Activated CD4-positive, alpha-beta T cell treated with anti-CD3 and anti-CD28 coated beads, Interleukin-2, amount 50 U/mL, for 48 hours (primary cell): ENCODE measurements around the gene LYSMD3.
"Not testable (repeated sequence)": the region's sequence is repeated elsewhere in the genome, so short reads cannot be mapped to it uniquely, and the experiment has no call there.

Experiments
- DNase-seq, 2 experiments: peaks; one replicate each; pipeline ENCODE4 v3.0.0-alpha.2; 2020

LYSMD3 gene

DNA sequence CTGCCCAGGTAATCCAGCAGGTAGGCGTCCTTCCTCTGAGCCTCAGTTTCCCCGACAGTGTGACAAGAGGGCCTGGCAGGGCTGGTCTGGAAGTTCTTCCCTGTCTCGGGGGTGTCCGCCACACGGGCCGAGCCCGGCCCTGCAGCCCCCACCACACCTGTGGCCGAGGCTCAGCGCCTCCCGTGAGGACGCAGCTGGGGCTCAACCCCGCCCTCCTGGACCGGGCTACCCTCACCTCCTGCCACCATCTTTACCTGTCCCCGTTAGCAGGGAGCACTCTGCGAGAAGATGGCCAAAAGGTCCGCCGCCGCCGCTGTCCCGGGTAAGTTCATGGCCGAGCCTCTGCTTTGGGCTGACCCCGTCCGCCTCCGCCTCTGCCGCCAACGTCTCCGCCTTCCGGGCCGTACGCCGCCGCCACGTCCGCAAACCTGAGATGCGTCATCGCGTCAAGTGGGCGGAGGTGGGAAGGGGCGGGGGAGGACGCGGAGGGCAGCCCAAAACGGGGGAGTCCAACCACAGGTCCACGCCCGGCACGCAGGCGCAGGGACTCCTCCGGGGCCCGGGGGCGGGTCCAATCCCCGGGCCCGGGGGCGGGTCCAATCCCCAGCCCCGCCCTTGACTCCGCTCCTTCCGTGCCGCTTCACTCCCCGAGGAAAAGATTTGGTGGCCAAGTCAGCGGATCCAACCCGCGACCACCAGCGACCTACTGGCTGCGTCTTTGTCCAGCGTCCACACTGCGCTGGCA is at the start of gene LYSMD3:
Gene LYSMD3 (minus strand): TSS at position 391 of the 745 bp plus-strand sequence. CDS start 4,295 bp downstream, outside the sequence.
- DNase-seq: peak; percentile 95 to 96

DNA sequence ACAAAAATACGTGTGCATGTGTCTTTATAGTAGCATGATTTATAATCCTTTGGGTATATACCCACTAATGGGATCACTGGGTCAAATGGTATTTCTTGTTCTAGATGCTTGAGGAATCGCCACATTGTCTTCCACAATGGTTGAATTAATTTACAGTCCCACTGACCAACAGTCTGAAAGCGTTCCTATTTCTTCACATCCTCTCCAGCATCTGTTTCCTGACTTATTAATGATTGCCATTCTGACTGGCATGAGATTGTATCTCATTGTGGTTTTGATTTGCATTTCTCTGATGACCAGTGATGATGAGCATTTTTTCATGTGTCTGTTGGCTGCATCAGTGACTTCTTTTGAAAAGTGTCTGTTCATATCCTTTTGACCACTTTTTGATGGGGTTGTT is 47.2 kb upstream of the LYSMD3 start:
- not testable (repeated sequence) for DNase-seq

DNA sequence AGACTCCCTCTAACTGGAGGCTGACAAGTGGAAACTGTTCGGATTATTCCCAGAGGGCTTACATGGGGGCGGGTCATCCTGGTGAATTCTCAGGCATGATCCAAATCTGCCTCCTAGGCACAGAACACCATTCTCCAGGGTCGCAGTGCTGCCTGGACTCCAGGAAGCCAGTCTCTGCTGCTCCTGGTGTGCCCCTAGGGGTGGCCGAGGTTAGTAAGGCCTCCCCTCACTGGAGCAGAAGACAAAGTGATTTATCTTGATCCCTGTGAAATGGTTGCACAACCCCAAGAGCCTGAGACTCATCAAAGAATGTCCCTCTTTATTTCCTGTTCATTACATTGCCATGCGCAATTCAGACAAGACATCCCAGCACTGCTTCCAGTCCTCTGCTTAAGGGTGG is 46.3 kb upstream of the LYSMD3 start:
- no peak for DNase-seq

DNA sequence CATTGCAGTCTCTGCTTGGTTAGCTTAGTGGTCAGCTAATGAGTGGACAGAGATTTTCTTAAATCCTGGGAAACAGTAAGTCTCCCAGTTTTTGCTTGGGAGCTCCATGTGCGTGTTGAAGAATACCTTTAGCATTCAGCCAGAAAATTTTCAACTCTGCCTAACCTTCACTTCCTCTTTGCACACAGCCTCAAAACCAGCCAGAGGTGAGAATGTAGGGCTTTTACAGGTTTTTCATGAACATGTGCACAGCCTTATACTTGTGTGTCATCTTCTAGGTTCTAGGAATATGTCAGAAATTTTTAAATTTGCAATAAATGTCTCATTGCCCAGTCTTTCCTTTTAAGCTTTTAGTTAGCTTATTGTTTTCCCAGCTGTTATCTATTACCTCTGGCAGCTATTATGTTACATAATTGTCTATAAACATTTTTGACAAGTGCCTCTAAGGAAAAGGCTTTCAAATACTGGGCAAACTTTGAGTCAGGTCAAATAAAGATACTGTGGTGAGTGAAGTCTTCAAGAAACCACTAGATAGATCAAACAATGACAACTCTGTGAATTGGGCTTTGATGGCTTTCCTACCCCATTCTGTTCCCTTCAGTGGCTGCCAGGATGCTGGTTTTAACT is 41.9 kb upstream of the LYSMD3 start:
- no peak for DNase-seq

DNA sequence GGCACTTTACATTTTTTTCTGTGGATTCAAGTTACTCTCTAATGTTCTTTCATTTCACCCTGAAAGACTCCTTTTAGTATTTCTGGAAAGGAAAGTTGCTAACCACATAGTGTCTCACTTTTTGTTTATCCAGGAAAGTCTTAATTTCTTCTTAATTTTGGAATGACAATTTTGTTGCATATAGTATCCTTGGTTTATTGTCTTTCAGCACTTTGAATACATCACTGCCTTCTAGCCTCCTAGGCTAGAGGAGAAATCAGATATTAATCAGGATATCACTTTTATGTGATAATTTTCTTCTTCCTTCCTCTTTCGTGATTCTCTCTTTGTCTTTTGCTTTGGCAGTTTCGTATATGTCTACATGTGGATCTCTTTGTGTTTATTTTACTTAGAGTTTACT is 40.6 kb upstream of the LYSMD3 start:
- DNase-seq: no peak

DNA sequence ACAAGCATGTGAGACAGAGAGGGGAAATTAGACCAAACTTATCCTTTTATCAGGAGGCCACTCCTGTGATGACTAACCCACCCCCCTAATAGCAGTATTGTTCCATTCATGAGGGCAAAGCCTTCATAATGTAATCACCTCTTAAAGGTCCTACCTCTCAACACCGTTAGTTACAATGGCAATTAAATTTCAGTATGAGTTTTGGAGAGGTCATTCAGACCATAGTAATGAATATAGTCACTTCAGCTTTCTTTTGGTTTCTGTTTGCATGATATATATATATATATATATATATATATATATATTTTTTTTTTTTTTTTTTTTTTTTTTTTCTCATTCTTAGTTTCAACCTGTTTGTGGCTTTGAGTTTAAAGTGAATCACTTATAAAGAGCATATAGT is 39.7 kb upstream of the LYSMD3 start:
- no peak for DNase-seq

DNA sequence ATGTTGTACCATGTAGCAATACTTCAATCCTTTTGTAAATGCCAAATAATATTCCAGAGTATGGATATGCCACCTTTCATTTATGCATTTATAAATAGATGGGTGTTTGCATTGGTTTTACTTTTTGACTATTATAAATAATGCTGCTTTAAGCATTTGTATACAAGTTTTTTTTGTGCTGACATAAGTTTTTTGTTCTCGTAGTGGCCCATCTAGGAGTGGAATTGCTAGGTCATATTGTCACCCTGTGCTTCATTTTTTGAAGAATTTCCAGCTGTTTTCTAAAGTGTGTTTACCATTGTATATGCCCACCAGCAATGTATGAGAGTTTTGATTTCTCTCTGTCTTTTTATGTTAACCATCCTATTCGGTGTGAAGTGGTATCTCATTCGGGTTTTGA is 36.1 kb upstream of the LYSMD3 start:
- DNase-seq: no peak

DNA sequence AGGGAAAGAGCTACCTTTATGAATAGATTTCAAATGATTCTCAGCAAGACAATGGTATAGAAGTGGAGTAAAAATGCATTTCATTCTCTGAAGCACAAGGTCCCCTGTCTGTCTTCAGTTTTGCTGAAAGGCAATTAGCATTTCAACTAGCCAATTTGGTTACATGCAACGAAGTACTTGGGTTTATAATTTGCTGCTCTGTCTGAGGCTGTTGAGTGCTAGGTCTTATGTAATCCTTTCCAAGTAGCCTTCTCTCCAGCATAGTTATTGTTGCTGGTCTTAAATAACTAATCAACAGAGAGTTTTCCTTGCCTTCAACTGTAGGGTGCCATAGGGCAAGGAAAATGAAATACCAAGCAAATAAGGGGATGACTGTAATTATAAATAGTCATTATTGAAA is 33.7 kb upstream of the LYSMD3 start:
- DNase-seq: no peak

DNA sequence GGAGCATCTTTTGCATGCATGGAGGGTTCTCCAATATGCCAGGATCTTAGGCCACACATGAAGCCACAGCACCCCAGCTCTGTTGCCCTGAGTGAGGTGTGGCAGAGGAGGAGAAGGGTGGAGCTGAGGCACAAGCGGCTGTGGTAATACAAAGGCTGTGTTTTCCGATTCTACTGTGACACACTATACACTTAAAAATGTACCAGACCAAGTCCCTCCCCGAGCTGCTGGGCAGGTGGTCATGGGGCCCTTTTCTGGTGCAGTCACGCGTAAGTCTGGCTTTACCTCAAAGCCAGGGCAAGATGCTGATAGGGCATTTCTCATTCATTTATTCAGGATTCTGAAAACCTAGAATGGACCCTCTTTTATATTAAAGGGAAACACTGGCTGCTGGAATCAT is 33.0 kb upstream of the LYSMD3 start:
- DNase-seq: no peak

DNA sequence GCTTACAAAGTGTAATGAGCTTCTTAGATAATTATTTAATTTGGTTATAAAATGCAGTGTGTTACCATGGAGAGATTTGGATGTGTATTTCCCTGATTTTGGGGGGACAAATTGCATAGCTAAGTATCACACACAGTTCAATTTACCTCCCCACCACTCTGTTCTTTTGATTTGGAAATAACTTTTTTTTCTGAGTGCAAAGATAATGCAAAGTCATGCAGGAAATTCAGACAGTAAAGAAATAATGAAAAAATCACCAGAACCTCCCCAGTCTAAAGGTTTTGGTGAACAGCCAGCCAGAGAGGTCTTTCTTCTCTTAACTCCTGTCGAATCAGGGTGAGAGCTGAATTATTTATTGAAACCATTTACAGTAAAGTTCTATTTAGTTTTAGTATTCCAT is 32.4 kb upstream of the LYSMD3 start:
- DNase-seq: no peak

DNA sequence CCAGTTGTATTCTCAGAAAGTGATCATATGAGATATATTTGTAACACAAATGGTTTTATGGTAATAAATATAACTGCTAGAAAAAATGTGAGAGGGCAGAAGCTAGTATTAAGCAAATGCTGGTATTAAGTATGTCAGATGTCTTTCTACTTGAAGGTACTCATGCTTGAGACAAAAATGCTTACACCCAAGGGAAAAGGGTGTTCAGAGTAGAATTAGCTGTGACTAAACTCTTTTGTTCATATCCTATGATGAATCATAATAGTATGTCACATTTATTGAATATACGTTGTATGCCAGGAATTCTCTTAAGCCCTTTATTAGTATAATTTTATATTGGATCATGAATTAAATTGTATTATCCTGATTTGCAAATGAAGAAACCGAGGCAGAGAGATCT is 31.4 kb upstream of the LYSMD3 start:
- DNase-seq: no peak

DNA sequence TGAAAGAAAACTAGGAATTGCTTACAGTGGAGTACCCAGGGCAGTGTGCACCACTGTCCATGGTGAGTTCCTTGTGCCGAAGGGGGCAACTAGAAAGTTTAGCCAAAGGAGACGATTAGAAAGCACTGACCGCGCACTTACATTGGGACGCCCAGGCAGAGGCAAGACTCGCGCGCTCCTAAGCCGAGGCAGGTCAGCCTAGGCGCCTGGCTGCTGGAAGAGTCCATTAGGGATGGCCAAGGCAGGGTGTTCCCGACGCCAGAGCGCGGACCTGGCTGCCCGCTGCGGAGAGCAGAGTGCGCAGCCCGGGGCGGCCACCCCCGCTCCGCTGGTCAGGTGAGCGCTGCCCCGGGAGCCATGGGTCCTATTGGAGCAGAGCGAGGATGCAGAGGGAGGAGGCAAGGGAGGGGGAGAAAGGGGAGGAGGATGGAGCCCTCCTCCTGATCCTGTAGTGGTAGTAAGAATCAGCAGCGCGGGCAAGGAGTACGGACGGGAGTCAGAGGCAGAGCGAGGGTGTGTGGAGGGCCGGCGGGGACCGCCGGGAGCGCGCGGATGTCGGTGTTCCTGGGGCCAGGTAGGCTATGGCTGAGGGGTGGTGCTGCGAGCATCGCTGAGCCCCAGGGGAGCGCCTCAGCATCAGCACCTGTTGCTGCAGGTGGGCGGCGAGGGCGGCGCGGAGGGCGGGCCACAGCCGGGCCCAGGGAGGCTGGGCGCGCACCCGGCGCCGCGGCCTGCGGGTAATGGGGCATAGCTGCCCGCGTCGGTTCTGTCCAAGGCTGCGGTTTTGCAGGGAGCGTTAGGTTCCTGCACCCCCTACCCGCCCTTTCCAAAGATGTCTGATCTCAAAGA is 29.2 kb upstream of the LYSMD3 start, which contains the start of gene ADGRV1:
Gene ADGRV1 (plus strand): TSS at position 454 of the 849 bp plus-strand sequence. CDS start 99 bp downstream, at position 553.
- peak; percentile 8 for DNase-seq

DNA sequence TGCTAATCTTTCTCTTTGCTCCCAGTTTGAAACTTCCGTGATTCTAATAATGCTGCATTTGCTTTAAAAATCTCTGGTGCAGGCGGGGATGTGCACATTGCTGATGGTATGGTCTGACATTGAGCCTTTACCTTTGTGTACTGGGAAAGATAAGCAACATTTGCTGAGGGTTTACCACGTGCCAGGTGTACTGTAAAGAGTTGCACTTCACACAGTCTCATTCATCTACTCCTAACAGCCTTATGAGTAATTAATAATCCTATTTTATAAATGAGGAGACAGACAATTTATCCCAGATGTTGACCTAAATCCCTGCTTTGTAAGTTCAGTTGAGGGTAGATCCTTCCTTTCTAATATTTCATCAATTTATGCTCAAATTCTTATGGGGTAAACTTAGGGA is 28.5 kb upstream of the LYSMD3 start:
- DNase-seq: no peak

DNA sequence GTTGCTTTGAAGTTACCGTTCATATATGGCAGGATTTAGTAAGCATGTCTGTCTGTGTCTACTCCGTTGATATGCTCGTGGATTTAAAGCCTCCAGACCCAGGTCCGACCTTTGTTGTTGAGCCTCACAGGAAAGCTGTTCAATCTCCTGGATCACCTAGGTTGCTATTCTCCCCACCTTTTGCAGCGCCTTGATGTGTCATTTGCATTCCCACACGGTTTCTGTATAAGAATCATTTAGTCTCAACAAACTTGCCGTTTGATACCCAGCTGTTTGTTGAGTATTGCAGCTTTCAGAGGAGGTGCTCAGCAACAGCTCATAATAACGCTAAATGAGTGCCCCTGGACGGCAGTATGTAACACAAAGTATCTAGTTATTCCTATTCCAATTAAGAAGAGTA is 28.0 kb upstream of the LYSMD3 start:
- no peak for DNase-seq

DNA sequence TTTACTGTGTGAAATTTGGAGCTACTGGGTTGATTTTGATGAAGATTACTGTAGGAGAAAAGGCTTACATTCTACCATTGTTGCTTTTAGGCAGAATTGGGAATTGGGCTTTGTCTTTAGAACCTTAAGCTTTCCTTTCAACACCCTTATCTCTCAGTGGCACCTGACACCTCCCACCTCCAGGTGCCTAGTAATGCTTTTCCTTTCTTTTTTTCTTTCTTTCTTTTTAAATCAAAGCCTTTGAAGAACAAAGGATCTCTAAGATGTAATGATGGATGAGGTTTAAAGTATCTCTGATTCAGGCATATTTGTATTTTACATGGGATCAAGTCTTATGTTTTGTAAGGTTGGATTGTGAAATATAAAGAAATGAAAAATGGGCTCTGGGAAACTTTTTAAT is 26.3 kb upstream of the LYSMD3 start:
- no peak for DNase-seq

DNA sequence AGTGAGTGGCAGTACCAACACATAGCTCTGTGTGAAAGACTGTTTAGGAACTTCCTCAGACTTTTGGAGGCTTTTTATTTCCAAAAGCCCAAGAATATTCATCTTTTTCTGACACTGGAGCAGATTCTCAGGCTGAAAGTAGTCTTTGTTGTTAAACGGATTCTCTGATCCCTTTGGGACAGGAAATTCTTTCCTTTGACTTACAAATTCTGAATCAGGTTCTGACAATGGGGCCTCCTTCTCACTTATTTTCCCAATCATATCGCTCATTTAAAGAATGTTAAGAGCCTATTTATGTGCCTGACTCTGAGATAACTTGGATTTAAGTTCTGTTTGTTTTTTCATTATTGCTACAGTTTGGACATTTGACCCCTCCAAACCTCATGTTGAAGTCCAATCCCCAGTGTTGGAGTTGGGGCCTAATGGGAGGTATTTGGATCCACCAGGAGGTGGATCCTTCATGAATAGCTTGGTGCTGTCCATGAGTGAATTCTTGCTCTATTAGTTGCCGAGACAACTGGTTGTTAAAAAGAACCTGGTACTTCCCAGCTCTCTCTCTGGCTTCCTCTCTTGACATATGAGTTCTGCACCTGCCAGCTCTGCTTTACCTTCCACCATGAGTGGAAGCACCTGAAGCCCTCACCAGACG is 25.1 kb upstream of the LYSMD3 start:
- DNase-seq: no peak

DNA sequence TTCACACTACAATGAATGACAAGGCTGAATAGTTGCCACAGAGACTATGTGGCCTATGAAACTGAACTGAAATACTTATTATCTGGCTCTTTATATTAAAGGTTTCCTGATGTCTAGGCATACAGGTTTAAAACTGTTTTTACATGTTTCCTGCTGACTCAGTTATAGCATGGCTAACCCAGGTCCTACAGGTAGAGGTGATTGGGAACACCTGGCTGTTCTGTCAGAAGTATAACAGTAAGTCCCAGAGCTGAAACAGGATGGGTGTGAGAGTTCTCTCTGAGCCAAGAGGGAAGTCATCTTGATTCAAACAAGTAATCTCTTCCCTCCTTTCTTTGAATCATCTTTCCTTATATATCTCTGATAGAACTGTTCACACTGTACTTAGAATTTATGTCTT is 24.3 kb upstream of the LYSMD3 start:
- no peak for DNase-seq

DNA sequence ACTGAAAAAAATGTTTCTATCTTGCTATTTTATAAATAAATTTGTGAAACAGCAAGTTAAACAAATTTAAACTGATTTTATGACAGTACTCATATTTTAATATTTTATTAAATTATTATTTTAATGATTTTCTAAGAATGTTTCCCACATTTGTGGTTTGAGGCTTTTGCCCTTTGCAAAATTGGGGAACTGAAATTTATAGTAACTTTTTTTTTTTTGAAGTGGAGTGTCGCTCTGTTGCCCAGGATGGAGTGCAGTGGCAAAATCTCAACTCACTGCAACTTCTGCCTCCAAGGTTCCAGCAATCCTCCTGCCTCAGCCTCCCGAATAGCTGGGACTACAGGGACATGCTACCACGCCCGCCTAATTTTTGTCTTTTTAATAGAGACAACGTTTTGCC is 22.0 kb upstream of the LYSMD3 start:
- DNase-seq: no peak

DNA sequence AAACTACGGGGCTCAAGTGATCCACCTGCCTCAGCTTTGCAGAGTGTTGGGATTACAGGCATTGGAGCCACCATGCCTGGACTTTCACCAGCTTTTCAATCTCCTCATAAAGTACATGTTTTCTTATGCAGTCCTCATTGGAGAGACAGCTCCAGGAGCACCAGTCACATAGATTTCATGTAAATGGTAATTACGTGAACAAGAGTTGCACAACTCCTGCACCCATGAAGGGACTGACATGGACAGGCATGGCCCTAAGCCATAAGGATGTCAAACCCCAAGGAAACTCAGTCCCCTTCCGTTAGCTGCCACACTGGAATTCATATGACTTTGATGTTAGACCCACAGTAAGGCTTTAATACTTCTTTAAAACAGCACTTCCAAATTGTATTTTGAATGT is 21.6 kb upstream of the LYSMD3 start:
- no peak for DNase-seq

DNA sequence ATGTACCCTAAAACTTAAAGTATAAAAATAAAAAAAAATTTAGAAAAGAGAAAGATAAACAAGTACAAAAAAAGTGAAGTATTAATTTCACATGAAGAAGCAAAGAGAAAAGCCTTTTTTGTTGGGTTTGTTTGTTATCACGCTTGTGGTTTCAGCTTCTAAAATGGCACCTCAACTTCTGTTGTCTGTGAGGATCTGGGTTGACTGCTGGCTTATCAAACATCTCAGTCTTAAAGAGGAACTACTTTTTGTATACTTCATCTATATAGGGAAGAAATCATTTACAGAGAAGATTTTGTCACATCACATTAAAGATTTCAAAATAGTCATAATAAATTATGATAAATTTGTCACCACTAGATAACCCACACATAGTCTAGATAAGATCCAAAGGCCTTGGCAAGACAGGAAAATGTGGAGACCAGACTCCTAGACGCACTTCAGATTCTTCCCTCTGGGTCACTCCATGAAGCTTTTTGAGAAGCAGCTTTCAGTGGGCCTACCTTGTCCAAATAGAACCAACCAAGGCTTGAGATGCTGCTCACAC is 20.4 kb upstream of the LYSMD3 start:
- no peak for DNase-seq

DNA sequence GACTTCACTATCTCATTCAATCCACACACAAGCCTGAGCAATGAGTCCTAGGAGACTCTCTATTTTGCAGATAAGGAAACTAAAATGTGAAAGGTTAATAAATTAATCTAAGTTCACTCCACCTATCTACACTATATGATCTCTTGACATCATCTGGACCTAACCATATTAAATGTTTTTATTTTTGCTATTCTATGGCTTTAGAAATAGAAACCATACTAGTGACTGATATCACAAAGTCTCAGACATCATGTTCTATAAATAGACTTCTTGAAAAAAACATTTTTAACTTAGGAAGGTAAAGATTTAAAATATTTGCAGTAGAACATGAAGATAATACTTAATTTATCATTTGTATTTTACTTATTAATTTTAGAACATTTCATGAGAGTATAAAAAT is 19.8 kb upstream of the LYSMD3 start:
- no peak for DNase-seq

DNA sequence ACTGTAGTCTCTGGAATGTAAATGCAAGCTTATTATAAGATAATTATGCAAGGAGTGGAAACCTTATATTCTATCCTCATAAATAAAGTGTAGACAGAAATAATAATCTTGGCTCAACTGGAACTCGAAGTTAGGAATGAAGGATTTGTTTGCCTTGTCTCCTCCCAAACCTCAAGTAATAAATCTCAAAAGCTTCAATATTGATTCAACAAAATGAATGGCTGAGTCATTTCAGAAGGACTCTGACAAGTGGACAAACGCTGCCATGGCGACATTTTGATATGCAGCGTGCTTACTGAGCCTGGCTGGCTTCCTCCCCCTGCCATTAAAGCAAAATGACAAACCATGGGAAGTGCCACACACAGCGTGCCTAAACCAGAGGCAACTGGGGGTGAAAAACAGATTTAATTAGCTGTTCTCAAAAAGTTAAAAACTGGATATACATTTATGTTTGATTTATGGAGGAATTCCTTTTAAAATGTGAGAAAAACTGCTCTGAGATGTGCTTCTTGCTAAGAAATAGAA is 18.7 kb upstream of the LYSMD3 start:
- DNase-seq: no peak

DNA sequence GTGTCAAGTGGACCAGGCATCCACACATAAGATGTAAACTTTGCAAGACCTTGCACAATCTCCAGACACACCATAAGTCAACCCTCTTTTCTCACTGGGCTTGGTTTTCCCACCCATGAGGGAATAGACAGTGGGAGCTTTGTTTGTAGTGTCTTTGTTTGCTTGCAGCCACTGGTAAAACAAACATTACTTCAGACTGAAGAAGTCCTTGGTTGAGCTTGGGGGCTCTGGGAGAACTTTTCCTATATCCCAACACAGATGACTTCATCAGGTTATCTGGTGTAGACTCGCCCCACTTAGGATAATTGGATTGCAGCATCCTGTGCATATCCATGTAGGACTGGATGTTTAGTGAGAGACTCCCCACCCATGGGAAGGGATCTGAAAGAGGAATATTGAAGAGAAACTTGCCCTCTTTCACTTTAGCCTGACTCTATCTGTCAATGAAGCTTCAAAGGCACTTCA is 17.7 kb upstream of the LYSMD3 start:
- DNase-seq: no peak
